G401.6 (cell line): ENCODE results near the gene RASEF.

Source experiments
- FAIRE-seq: peaks from 2 replicates; lab custom pipeline; 2012; peaks lifted over from hg19 to GRCh38; lab: Jason Lieb, UNC

The RASEF gene

GRCh38 chr9:83012922-83013838, 49.8 kb downstream of the RASEF start:
- FAIRE-seq, result no peak

DNA sequence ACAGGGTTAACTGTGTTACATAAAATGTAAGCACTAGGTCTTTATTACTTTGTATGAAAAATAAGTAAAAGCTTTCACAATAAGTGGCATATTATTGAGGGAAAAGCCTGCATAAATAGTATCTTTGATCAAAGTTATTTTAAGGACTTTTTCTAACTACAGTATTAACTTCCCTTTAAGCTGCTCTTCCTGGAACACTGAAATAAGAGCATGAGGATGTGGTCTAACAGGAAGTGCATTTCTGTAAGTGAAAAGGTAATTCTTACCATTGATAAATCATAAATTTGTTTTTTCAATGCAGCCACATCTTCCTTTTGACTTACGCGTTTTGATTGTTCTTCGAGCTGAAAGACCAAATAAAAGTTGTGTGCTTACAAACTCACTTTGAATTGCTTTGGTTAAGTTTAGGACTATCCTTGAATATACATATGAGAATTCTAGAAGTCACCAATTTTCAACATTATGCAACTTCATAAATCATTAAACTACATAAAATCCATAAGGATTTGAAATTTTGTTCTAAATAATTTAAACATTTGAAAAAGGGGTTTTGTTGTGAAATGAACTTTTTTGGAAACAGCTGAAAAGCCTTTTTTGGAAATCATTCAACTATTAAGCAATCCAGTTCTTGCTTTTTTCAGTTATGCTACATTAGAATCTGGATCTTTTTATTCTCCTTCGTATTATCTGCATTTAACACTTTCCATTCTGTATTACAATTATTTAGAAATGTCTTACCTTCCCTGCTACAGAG, 50.6 kb downstream of the RASEF start:
- FAIRE-seq, result no peak

DNA sequence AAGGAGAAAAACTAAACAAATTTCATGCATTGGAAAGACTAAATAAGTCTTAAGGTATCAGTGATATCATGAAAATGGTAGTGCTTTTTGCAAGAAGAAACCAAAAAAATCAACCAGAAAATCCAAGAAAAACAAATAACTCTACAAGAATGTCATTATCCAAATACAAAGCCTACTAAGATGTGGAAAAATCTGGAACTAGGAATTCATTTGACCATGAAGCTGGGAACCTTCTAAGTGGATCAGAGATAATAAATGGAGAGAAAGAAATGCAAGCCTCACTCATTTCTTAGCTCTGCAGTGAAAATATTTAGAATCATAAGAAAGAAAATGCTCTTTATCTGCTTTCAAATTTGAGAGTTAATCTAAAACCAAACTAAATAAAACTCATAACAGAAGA, 51.3 kb downstream of the RASEF start:
- FAIRE-seq, result no peak

DNA sequence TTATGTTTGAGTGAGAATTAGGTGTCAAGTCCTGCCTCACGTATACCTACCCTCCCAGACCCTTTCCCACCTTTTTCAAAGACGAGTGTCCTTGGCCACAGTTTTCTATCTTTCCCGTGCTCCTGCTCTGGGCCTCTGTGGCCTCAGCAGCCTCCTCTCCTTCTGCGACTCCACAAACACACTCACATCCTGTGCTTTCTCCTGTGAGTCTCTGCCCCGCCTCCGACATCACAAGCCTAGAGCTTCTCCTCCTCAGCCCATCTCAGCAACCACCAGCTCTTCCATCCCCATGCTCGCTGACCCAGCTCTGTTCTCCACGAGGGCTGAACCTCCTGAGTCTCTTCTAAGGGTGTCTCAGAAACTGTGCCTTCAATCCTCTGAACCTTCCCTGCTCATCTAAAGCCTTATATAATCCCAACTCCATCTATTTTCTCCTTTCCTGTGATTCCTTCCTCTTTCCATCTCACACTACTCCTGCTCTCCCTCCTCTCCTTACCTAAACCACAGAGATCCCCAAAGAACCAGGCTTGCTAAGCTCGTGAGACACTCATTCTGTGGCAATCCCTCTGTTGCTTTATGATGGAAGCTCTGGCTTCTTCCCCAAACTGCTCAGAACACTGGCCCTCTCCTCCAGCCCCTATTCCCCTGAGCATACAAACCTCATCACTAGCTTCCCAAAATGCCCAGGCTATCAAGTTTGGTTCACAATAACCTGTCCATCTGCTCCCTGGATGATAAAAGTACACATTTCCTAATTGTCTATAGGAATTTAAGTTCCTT, 55.2 kb downstream of the RASEF start:
- no peak for FAIRE-seq

DNA sequence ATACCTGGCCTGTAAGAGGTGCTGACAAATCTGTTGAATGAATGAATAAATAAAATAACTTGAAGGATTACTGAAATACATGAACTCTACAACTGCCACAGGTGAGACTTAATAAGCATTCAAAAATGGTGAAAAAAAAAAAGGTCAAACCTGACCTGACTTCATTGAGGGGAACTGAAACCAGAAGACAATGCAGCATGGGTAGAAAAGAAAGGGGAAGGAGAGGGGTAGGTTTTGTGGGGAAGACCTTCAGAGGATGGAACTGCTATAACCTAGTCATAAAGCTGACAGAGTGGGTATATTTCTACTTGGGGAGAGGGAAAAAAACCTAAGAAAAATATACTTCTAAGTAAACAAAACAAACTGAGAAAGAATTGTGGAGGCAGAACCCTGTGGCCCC, 56.6 kb downstream of the RASEF start:
- no peak for FAIRE-seq

DNA sequence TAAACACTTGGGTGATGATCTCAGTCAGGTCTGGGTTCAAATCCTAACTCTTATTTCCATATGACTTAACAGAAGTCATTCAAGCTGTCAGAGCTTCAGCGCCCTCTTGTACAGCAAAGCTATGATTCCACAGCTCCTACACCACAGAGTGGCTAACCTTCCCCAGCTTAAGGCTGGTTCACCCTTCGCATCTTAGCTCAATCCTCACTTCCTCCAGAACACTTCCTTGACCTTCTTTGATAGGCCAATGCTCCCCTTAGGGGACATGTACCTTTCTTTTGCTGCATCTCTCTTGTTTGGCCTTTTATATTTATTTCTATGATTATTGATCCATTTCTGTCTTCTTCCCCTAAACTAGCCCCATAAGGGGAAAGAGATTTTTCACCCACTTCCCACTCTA, 57.0 kb downstream of the RASEF start:
- FAIRE-seq, result no peak

GRCh38 chr9:83005361-83005760, 57.6 kb downstream of the RASEF start:
- FAIRE-seq, result no peak

GRCh38 chr9:83002329-83002728, 60.6 kb downstream of the RASEF start:
- FAIRE-seq, result no peak

GRCh38 chr9:83000765-83001164, 62.2 kb downstream of the RASEF start:
- no peak for FAIRE-seq

- no peak for FAIRE-seq
Observed at GRCh38 chr9:82998409-82998808, 64.5 kb downstream of the RASEF start.

GRCh38 chr9:82997476-82998140, 65.3 kb downstream of the RASEF start:
- FAIRE-seq, result no peak

DNA sequence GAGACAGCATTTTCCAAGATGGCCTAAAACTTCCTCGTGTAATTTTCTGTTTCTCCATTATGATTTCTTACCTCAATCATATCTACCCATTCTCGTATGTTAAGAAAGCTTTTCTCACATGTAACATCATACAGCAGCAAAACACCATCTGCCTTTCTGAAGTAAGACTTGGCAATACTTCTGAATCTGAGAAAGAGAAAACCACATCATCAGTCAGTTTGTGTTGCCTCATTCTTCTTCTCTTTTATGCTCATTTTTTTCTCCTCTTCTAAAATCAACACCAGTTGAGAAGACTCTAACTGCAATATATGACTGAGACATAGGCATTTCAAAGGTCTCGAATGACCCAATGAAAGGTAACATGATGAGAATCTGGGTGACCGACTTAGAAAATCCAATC, 66.0 kb downstream of the RASEF start:
- no peak for FAIRE-seq

GRCh38 chr9:82993856-82994605, 68.9 kb downstream of the RASEF start:
- no peak for FAIRE-seq

DNA sequence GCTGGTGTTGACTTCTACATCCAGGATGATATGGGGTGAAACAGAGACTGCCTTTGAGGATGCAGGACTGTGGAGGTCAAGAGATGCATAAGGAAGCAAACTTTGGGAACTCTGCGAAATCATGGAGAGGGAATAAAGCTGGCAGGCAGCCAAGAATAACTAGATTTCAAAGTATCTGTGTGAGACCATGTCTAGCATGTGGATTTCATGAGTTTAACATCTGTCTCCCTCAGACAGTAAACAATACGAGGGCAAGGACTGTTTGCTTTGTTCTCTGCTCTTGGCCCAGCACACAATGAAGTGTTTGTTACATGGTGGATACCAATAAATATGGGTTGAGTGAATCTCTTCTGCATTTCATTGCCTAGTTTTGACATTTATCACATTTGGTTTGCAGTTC, 71.3 kb downstream of the RASEF start:
- no peak for FAIRE-seq

GRCh38 chr9:82989929-82990328, 73.0 kb downstream of the RASEF start:
- FAIRE-seq, result no peak

DNA sequence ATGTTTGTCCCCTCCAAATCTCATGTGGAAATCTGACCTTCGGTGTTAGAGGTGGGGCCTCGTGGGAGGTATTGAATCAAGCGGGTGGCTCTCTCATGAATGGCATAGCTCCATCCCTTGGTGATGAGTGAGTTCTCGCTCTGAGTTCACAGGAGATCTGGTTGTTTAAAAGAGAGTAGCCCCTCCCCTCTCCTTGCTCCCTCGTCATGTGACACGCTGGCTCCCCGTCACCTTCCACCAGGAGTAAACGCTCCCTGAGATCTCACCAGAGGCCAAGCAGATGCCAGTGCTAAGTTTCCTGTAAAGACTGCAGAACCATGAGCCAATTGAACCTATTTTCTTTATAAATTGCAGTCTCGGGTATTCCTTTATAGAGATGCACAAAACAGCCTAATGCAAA, 74.5 kb downstream of the RASEF start:
- no peak for FAIRE-seq

DNA sequence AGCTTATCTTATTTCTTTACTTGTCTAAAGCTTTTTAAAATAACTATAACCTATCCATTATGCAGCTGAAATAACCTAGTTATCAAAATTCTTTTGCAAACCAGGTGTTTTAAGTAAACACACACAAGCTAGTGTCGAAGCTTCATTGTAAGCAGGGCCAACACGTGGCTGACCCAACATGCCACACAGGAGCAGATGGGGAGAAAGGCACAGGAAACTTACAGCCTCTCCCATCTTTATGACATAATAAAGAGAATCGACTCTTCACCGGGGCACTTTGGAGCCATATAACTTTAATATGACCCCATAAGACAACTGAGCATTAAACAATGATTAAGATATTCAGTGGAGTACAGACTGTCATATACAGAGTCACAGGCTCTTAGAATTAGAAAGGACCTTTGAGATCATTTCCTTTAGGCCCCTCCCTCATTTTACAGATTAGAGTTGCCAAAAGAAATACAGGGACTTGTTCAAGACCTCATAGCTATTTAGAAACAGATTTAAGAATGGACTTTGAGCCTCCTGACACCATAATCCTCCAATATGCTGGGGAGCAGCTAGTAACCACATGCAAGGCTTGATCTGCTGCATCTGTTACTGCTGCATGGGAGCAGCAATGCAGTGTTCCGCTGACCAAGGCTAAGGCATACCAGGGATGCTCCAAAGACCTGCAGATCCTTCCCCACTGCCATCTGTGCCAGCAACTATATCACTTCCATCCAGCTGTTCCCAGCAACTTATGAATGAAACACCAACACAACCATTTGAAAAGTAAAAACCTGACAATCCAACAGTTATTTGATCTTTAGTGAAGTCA, 75.4 kb downstream of the RASEF start:
- no peak for FAIRE-seq

DNA sequence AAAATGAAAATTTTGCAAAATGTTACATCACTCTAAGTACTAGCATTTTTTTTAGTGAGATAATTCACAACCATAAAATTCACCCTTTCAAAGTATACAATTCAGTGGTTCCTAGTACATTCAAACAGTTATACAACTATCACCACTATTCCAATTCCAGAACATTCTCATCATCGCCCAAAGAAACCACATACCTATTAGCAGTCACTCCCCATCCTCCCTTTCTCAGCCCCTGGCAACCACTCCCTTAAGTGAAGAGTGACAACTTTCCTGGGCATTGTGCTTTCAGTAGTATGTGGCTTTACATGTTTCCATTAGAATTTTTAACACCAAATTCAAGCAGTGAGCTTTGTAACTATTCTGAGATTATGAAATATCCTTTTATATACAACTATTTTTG, 81.4 kb downstream of the RASEF start:
- FAIRE-seq, result no peak

GRCh38 chr9:82975176-82975575, 87.8 kb downstream of the RASEF start:
- FAIRE-seq, result no peak

GRCh38 chr9:82972446-82972845, 90.5 kb downstream of the RASEF start:
- FAIRE-seq, result no peak

DNA sequence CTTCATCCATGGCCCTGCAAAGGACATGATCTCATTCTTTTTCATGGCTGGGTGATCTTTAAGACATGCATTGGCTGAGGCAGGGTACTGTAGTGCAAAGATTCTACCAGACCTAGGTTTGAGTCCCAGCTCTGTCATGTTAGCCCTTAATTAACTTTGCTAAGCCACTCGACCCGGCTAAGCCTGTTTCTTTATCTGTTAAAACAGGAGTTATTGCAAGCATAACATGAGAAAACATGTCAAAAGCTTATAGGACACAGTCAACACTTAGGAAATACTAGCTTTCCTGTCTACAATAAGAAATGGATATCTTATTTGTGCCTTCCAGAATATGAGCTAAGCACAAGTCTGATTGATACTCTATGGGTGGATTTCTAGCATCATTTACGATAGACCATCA, 92.6 kb downstream of the RASEF start:
- FAIRE-seq, result no peak
